Measurements from ENCODE around the gene STX5. TPM values are rescaled to one million over a fixed set of nuclear protein-coding genes. Genes with fewer than 3 reads are reported as not detected.

Gene STX5
- total RNA-seq, 1 donor from 2014 or later = 30.2 TPM

DNA sequence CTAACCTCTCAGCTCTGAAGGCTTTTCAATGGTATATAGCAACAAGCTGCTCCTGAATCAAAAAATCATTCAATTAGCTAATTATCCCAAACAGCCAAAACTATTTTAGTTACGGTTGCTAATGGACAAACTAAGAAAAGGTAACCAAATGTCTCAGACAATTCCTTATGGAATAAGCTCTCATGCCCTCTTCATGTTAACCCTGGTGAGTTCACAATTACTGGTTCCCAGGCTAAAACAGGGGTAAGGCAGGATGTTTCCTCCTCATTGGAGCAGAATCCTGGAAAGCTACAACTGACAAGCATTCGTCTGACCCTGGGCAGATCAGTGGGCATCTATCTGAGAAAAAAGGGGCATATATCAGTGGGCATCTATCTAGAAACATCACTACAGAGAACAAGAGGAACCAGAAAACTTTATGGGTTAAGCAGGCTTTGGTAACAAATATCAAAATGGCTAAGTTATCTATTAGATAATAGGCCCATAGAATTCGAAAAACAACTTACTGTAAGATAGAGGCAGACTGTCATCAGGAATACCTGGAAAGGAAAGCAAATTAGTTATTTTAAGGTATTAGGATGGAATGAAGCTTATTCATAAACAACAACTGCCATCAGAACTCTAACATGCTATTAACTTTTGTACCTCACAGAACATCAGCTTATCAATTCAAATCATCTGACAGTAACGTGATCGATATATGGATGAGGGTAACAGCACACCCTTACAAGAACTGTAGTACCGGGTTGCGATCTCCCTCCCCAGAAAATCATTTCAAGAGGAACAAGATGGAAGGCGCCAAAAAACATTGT is 22.4 kb upstream of the STX5 start:
- no peaks in the 10 kb centered on the region for H3K9me3 ChIP-seq (ENCODE audit: low read depth)
- peak overlapping the region; percentile 89 for H3K4me2 ChIP-seq
- DNase-seq (ENCODE audit: low spot score) = no peak
- Mint-ChIP-seq H3K27ac (no peak overlapping the region), H3K27me3 (ENCODE audit: insufficient read depth, low read depth) (peaks cover 9% of the 10 kb centered on the region), H3K9me3 (no peaks in the 10 kb centered on the region), H3K4me1 (peaks cover 50% of the 10 kb centered on the region), H3K4me3 (peak overlapping the region; percentile 99), H3K36me3 (peaks cover 37% of the 10 kb centered on the region)
- TF ChIP-seq, protein P1, sequence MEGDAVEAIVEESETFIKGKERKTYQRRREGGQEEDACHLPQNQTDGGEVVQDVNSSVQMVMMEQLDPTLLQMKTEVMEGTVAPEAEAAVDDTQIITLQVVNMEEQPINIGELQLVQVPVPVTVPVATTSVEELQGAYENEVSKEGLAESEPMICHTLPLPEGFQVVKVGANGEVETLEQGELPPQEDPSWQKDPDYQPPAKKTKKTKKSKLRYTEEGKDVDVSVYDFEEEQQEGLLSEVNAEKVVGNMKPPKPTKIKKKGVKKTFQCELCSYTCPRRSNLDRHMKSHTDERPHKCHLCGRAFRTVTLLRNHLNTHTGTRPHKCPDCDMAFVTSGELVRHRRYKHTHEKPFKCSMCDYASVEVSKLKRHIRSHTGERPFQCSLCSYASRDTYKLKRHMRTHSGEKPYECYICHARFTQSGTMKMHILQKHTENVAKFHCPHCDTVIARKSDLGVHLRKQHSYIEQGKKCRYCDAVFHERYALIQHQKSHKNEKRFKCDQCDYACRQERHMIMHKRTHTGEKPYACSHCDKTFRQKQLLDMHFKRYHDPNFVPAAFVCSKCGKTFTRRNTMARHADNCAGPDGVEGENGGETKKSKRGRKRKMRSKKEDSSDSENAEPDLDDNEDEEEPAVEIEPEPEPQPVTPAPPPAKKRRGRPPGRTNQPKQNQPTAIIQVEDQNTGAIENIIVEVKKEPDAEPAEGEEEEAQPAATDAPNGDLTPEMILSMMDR (IDR thresholded peaks at IDR 0.05) = no peak
- no peak for TF ChIP-seq EZH2phosphoT487 (IDR thresholded peaks at IDR 0.05)
- no peak for TF ChIP-seq EZH2 (IDR thresholded peaks at IDR 0.05)
- peaks cover 26% of the 10 kb centered on the region for H3K4me1 ChIP-seq
- peaks cover 74% of the 10 kb centered on the region for H3K79me2 ChIP-seq (ENCODE audit: low read depth)
- peaks cover 54% of the 10 kb centered on the region for H4K20me1 ChIP-seq (ENCODE audit: low read depth)
- peak overlapping the region; percentile 70 for H3K27ac ChIP-seq
- H3F3A ChIP-seq (ENCODE audit: low read depth) = peaks cover 72% of the 10 kb centered on the region
- H3K36me3 ChIP-seq = peaks cover 33% of the 10 kb centered on the region
- H2AFZ ChIP-seq (replicated peaks) = no peak overlapping the region
- H3K9ac ChIP-seq = peak overlapping the region; percentile 95
- peak overlapping the region; percentile 87 for H3K4me3 ChIP-seq
- H3K27me3 ChIP-seq = no peaks in the 10 kb centered on the region

DNA sequence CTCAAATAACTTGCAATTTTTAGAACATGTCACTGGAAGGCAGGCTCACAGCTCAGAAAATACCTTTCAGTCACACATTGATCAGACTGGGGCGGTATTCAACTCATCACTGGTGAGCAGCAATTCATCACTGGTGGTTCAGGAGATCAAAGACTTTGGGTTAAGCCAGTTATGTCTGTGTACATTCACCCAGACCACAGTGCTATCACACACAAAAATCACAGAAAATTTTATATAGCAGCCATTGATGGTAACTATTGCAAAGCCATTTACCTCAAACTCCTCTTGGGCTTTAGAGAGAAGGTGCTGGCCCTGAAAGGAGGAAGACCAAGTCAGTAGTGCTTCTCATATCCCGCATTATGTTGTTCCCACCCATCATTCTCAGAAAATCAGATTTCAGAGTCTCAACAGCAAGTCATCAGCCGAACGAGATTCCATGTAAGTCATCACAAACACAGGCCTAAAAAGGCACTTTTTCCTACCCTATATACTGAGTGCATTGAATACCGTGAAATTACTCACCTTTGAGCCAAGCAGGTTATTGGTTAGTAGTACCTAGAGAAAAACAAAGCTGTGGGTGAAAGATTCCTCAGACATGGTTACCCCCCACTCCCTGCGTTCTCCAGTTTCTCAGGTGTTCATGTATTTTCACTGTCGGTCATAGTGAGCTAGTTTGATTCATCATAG is 21.6 kb upstream of the STX5 start:
- no peak for TF ChIP-seq EZH2 (IDR thresholded peaks at IDR 0.05)
- TF ChIP-seq EZH2phosphoT487 (IDR thresholded peaks at IDR 0.05) = no peak
- TF ChIP-seq, protein P1 (IDR thresholded peaks at IDR 0.05) = no peak
- H3K4me3 Mint-ChIP-seq = peak overlapping the region; percentile 99
- Histone ChIP-seq H3K9ac (peak overlapping the region; percentile 95), H3K36me3 (peaks cover 33% of the 10 kb centered on the region), H3K4me3 (peak overlapping the region; percentile 87), H3K4me2 (peak overlapping the region; percentile 89), H3K27ac (peak overlapping the region; percentile 70), H3K4me1 (peaks cover 26% of the 10 kb centered on the region), H3K79me2 (ENCODE audit: low read depth) (peaks cover 66% of the 10 kb centered on the region), H3F3A (ENCODE audit: low read depth) (peaks cover 72% of the 10 kb centered on the region), H3K9me3 (ENCODE audit: low read depth) (no peaks in the 10 kb centered on the region), H3K27me3 (no peaks in the 10 kb centered on the region), H4K20me1 (ENCODE audit: low read depth) (peaks cover 53% of the 10 kb centered on the region), H2AFZ (replicated peaks) (no peak overlapping the region)
- no peaks in the 10 kb centered on the region for H3K9me3 Mint-ChIP-seq
- H3K27ac Mint-ChIP-seq = no peak overlapping the region
- peaks cover 37% of the 10 kb centered on the region for H3K36me3 Mint-ChIP-seq
- peaks cover 7% of the 10 kb centered on the region for H3K27me3 Mint-ChIP-seq (ENCODE audit: insufficient read depth, low read depth)
- peaks cover 46% of the 10 kb centered on the region for H3K4me1 Mint-ChIP-seq
- no peak for DNase-seq (ENCODE audit: low spot score)

DNA sequence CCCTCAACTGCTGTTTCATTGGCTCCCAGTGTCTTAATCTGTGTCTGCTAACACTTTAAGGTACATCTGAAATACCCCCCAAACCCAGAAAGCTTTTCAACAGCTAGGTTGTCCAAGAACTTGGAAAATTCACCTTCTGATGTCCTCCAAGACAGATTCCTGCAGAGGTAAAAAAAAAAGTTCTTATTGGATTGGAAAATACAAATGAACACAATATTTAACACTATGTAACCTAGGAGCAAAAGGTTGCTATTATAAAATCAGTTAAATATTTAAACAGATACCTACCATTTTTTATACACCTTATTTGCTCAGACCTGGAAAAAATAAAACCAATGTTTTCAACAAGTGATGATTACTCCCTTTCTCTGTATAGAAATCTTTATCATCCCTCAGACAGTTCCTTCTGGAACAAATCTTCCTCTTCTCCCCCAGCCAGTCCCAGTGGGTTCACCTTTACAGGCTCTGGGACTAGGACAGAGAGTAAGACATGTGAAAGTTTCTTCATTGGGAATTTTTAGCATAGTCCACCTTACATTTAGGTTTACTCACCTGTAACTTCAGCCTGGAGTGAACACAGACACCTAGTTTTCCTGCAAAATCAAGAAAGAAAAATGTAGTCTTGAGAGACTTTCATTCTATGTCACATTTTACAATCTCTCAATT is 20.8 kb upstream of the STX5 start:
- Histone ChIP-seq H3K4me1 (peaks cover 22% of the 10 kb centered on the region), H3K27ac (peak overlapping the region; percentile 70), H2AFZ (replicated peaks) (no peak overlapping the region), H3K9me3 (ENCODE audit: low read depth) (no peaks in the 10 kb centered on the region), H3K4me2 (peak overlapping the region; percentile 89), H3K79me2 (ENCODE audit: low read depth) (peaks cover 58% of the 10 kb centered on the region), H3K9ac (no peak overlapping the region), H4K20me1 (ENCODE audit: low read depth) (peaks cover 53% of the 10 kb centered on the region), H3K4me3 (peak overlapping the region; percentile 87), H3K27me3 (no peaks in the 10 kb centered on the region), H3K36me3 (peaks cover 33% of the 10 kb centered on the region), H3F3A (ENCODE audit: low read depth) (peaks cover 70% of the 10 kb centered on the region)
- peaks cover 38% of the 10 kb centered on the region for H3K4me1 Mint-ChIP-seq
- H3K9me3 Mint-ChIP-seq = no peaks in the 10 kb centered on the region
- H3K27me3 Mint-ChIP-seq (ENCODE audit: insufficient read depth, low read depth) = peaks cover 7% of the 10 kb centered on the region
- no peak overlapping the region for H3K27ac Mint-ChIP-seq
- no peak for DNase-seq (ENCODE audit: low spot score)
- no peak for TF ChIP-seq EZH2 (IDR thresholded peaks at IDR 0.05)
- no peak for TF ChIP-seq EZH2phosphoT487 (IDR thresholded peaks at IDR 0.05)
- TF ChIP-seq, protein P1 (IDR thresholded peaks at IDR 0.05) = no peak
- peaks cover 37% of the 10 kb centered on the region for H3K36me3 Mint-ChIP-seq
- peak overlapping the region; percentile 99 for H3K4me3 Mint-ChIP-seq
